Upper lobe of right lung (tissue), 1 donor: Measurements from ENCODE around the gene ABHD13. TPM values are rescaled to one million over a fixed set of nuclear protein-coding genes. Genes with fewer than 3 reads are reported as not detected.

Experiments
- ATAC-seq: fragments of 200-7000 bp; cut with Tn5 transposase; one replicate; pipeline ENCODE4 v1.9.1; 2020; ENCODE audit warnings: mild to moderate bottlenecking, moderate library complexity
- DNase-seq: peaks from one replicate; pipeline ENCODE4 v3.0.0-alpha.2; 2020
- H3K27ac ChIP-seq: fragments of 200-600 bp; one replicate; pipeline ENCODE4 v1.8.0; 2022
- H3K27me3 ChIP-seq: fragments of 200-600 bp; one replicate; pipeline ENCODE4 v1.8.0; 2022; ENCODE audit warnings: mild to moderate bottlenecking
- H3K36me3 ChIP-seq: fragments of 200-600 bp; one replicate; pipeline ENCODE4 v1.8.0; 2022
- H3K4me1 ChIP-seq: fragments of 200-600 bp; one replicate; pipeline ENCODE4 v1.8.0; 2022
- H3K4me3 ChIP-seq: fragments of 200-600 bp; one replicate; pipeline ENCODE4 v1.8.0; 2022; ENCODE audit warnings: mild to moderate bottlenecking
- H3K9me3 ChIP-seq: fragments of 200-600 bp; one replicate; pipeline ENCODE4 v1.8.0; 2022
- CTCF ChIP-seq: fragments of 200-600 bp; IDR thresholded peaks from one replicate; pipeline ENCODE4 v1.8.0; 2022; ENCODE audit warnings: antibody characterized with exemption
- intact Hi-C: fragments of 100-400 bp; cut with DNase I; formaldehyde crosslinking; loops from one replicate; pipeline ENCODE4 v1.11.0; 2022
- total RNA-seq: library from RNA; stranded (reverse); fragmentation: NEBNext Ultra II Directional; extraction: Animal tissue kit (Norgen Biotek cat#: 25700); gene quantifications from one replicate; pipeline ENCODE4 v1.2.1, GENCODE V29; 2021
- donor health status: DM: no; HTN: yes; CAD: no; lungs with severe emphysema.

Gene ABHD13
- total RNA-seq, 1 donor from 2014 or later = 12.8 TPM

- H3K4me3 ChIP-seq = no peak overlapping the region
- ATAC-seq = no peak
Measured at GRCh38 chr13:108195861-108196260, 22.3 kb upstream of the ABHD13 start.

GRCh38 chr13:108200781-108201398 lies 17.3 kb upstream of the ABHD13 start:
- DNase-seq = no peak
- H3K4me3 ChIP-seq = no peak overlapping the region
- intact Hi-C loops = no loop called here
- no peaks in the 10 kb centered on the region for H3K4me1 ChIP-seq
- no peak for TF ChIP-seq CTCF
- H3K27me3 ChIP-seq = no peaks in the 10 kb centered on the region
- H3K27ac ChIP-seq = no peak overlapping the region
- no peaks in the 10 kb centered on the region for H3K36me3 ChIP-seq
- no peak for ATAC-seq
- H3K9me3 ChIP-seq = no peaks in the 10 kb centered on the region

More at GRCh38 chr13:108195861-108196260, 22.3 kb upstream of the ABHD13 start:
- TF ChIP-seq CTCF = no peak
- no peaks in the 10 kb centered on the region for H3K9me3 ChIP-seq
- no peak for DNase-seq
- intact Hi-C loops = no loop called here
- H3K27me3 ChIP-seq = no peaks in the 10 kb centered on the region
- no peaks in the 10 kb centered on the region for H3K4me1 ChIP-seq
- no peak overlapping the region for H3K27ac ChIP-seq
- no peaks in the 10 kb centered on the region for H3K36me3 ChIP-seq

DNA sequence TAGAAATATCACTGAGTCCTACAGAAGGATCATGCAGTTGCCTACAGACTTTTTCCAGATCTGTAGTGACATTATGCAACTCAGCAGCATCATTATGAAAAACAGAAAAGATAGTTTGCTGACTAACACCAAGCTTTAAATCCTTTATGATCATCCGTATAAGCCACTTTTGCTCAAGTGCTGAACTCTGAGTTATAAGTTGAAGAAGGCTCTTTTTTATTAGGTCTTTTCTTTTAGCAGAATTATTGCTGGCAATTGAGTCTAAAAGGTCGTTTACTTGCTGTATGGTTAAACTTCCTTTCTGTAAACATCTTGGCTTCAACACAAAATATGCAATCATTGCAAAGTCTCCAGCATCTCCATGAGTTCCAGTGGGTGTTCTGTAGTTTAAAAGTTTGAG lies 7.6 kb upstream of the ABHD13 start:
- intact Hi-C loops = no loop called here

GRCh38 chr13:108212886-108213285 lies 5.3 kb upstream of the ABHD13 start:
- Histone ChIP-seq H3K9me3 (no peaks in the 10 kb centered on the region), H3K4me3 (no peak overlapping the region), H3K27ac (no peak overlapping the region), H3K27me3 (no peaks in the 10 kb centered on the region), H3K36me3 (peaks cover 9% of the 10 kb centered on the region), H3K4me1 (peaks cover 19% of the 10 kb centered on the region)
- no peak for TF ChIP-seq CTCF
- intact Hi-C loops = no loop called here
- ATAC-seq (no peak), DNase-seq (no peak)

More for the DNA sequence above, 7.6 kb upstream of the ABHD13 start:
- ATAC-seq (no peak), DNase-seq (no peak)
- H3K27me3 ChIP-seq = no peaks in the 10 kb centered on the region
- peaks cover 9% of the 10 kb centered on the region for H3K36me3 ChIP-seq
- TF ChIP-seq CTCF = no peak
- peaks cover under 1% of the 10 kb centered on the region for H3K4me1 ChIP-seq
- H3K4me3 ChIP-seq = no peak overlapping the region
- H3K9me3 ChIP-seq = no peaks in the 10 kb centered on the region
- H3K27ac ChIP-seq = no peak overlapping the region

GRCh38 chr13:108213946-108214345 lies 4.2 kb upstream of the ABHD13 start:
- no peak for ATAC-seq
- Histone ChIP-seq H3K4me3 (peak overlapping the region; percentile 33), H3K4me1 (peaks cover 19% of the 10 kb centered on the region), H3K27me3 (no peaks in the 10 kb centered on the region), H3K27ac (peak overlapping the region; percentile 65), H3K9me3 (no peaks in the 10 kb centered on the region), H3K36me3 (peaks cover 9% of the 10 kb centered on the region)
- intact Hi-C loops = no loop called here
- DNase-seq = no peak
- no peak for TF ChIP-seq CTCF
